Gastroesophageal sphincter (tissue), 3 donors: Measurements from ENCODE around the gene MAP3K1.

Source experiments
- EP300 ChIP-seq: sonication (generic); formaldehyde crosslinking; IDR thresholded peaks from one replicate; pipeline ENCODE4 v1.6.1; 2017; ENCODE audit warnings: antibody characterized with exemption, mild to moderate bottlenecking
- TF ChIP-seq, protein P1 (sequence below), 4 experiments: fragments of 200-600 bp in 2 of 4; fragments of 450-650 bp in 2 of 4; sonication (generic) in 1 of 4; IDR thresholded peaks; one replicate each; pipeline ENCODE4 v1.5.1; 2017 to 2019; ENCODE audit warnings: antibody characterized with exemption in 4 of 4, mild to moderate bottlenecking in 2 of 4, moderate library complexity in 2 of 4

GRCh38 chr5:56803025-56803424 is 12.3 kb upstream of the MAP3K1 start:
- TF ChIP-seq, protein P1, sequence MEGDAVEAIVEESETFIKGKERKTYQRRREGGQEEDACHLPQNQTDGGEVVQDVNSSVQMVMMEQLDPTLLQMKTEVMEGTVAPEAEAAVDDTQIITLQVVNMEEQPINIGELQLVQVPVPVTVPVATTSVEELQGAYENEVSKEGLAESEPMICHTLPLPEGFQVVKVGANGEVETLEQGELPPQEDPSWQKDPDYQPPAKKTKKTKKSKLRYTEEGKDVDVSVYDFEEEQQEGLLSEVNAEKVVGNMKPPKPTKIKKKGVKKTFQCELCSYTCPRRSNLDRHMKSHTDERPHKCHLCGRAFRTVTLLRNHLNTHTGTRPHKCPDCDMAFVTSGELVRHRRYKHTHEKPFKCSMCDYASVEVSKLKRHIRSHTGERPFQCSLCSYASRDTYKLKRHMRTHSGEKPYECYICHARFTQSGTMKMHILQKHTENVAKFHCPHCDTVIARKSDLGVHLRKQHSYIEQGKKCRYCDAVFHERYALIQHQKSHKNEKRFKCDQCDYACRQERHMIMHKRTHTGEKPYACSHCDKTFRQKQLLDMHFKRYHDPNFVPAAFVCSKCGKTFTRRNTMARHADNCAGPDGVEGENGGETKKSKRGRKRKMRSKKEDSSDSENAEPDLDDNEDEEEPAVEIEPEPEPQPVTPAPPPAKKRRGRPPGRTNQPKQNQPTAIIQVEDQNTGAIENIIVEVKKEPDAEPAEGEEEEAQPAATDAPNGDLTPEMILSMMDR (IDR thresholded peaks at IDR 0.05), result no peak
- no peak for TF ChIP-seq EP300
